IPS DF 6.9 (cell line): ENCODE results near the gene EYA2.

ENCODE experiments used
- DNase-seq: peaks from one replicate; pipeline ENCODE4 v3.0.0-alpha.2; 2013; ENCODE audit warnings: low read depth, low spot score
- H3K27ac ChIP-seq: one replicate; pipeline ENCODE4 v1.5.1; 2013; ENCODE audit warnings: low read length, control low read depth
- H3K27me3 ChIP-seq: 2 replicates; pipeline ENCODE4 v1.6.1; 2013; ENCODE audit warnings: mild to moderate bottlenecking, low read length; ENCODE audit not compliant: control insufficient read depth, insufficient read depth
- H3K36me3 ChIP-seq: 2 replicates; pipeline ENCODE4 v1.6.1; 2013; ENCODE audit warnings: low read length; ENCODE audit not compliant: control insufficient read depth, insufficient read depth
- H3K4me1 ChIP-seq: 2 replicates; pipeline ENCODE4 v1.6.1; 2013; ENCODE audit warnings: low read length; ENCODE audit not compliant: control insufficient read depth, insufficient read depth
- H3K4me3 ChIP-seq: 2 replicates; pipeline ENCODE4 v1.5.1; 2013; ENCODE audit warnings: mild to moderate bottlenecking, low read length
- H3K9me3 ChIP-seq: 2 replicates; pipeline ENCODE4 v1.6.1; 2013; ENCODE audit warnings: low read length, inconsistent platforms; ENCODE audit not compliant: control insufficient read depth, insufficient read depth
- WGBS: extraction: QIAGEN DNeasy Blood & Tissue Kit; methylation state at CpG from one replicate; pipeline ENCODE4 v1.1.7; 2013; ENCODE audit warnings: mixed read lengths, missing lambda C conversion rate; ENCODE audit not compliant: insufficient read length, insufficient coverage; 5-methylcytosine and 5-hydroxymethylcytosine counted together

The EYA2 gene

GRCh38 chr20:47019121-47019824 is 124.6 kb downstream of the EYA2 start:
- Histone ChIP-seq H3K4me1 (no peaks in the 10 kb centered on the region), H3K27ac (no peak overlapping the region), H3K9me3 (no peaks in the 10 kb centered on the region), H3K36me3 (no peaks in the 10 kb centered on the region), H3K27me3 (0 out of 2 replicates have a peak, but pooled peaks cover 2% of the 10 kb centered on the region), H3K4me3 (no peak overlapping the region)
- no peak for DNase-seq
- no CpG with 5 or more reads among the region's 7 CpGs for WGBS

GRCh38 chr20:47020231-47020630 is 125.6 kb downstream of the EYA2 start:
- no peaks in the 10 kb centered on the region for H3K4me1 ChIP-seq
- no CpG with 5 or more reads among the region's 2 CpGs for WGBS
- no peak for DNase-seq

GRCh38 chr20:47021850-47022249 is 127.2 kb downstream of the EYA2 start:
- Histone ChIP-seq H3K36me3 (no peaks in the 10 kb centered on the region), H3K4me1 (no peaks in the 10 kb centered on the region), H3K9me3 (no peaks in the 10 kb centered on the region), H3K27ac (no peak overlapping the region), H3K4me3 (no peak overlapping the region), H3K27me3 (no peaks in the 10 kb centered on the region)
- DNase-seq, result no peak
- WGBS, result no CpG with 5 or more reads among the region's 4 CpGs

More at GRCh38 chr20:47020231-47020630, 125.6 kb downstream of the EYA2 start:
- Histone ChIP-seq H3K27me3 (0 out of 2 replicates have a peak, but pooled peaks cover 2% of the 10 kb centered on the region), H3K36me3 (no peaks in the 10 kb centered on the region), H3K27ac (no peak overlapping the region), H3K9me3 (no peaks in the 10 kb centered on the region), H3K4me3 (no peak overlapping the region)

GRCh38 chr20:47024461-47024937 is 129.9 kb downstream of the EYA2 start:
- no peak for DNase-seq
- no CpG with 5 or more reads among the region's 3 CpGs for WGBS
- Histone ChIP-seq H3K4me1 (no peaks in the 10 kb centered on the region), H3K27ac (no peak overlapping the region), H3K4me3 (no peak overlapping the region), H3K36me3 (no peaks in the 10 kb centered on the region), H3K27me3 (no peaks in the 10 kb centered on the region), H3K9me3 (no peaks in the 10 kb centered on the region)

GRCh38 chr20:47027042-47027441 is 132.4 kb downstream of the EYA2 start:
- H3K36me3 ChIP-seq, result no peaks in the 10 kb centered on the region
- H3K27me3 ChIP-seq, result no peaks in the 10 kb centered on the region
- no peaks in the 10 kb centered on the region for H3K4me1 ChIP-seq
- no peak overlapping the region for H3K4me3 ChIP-seq
- DNase-seq, result no peak
- H3K27ac ChIP-seq, result no peak overlapping the region
- no CpG with 5 or more reads among the region's 4 CpGs for WGBS
- no peaks in the 10 kb centered on the region for H3K9me3 ChIP-seq

GRCh38 chr20:47027456-47027855 is 132.8 kb downstream of the EYA2 start:
- Histone ChIP-seq H3K4me1 (no peaks in the 10 kb centered on the region), H3K27ac (no peak overlapping the region), H3K36me3 (no peaks in the 10 kb centered on the region), H3K9me3 (no peaks in the 10 kb centered on the region), H3K27me3 (no peaks in the 10 kb centered on the region), H3K4me3 (no peak overlapping the region)
- WGBS, result no CpG with 5 or more reads among the region's 3 CpGs
- DNase-seq, result no peak

- H3K4me1 ChIP-seq, result no peaks in the 10 kb centered on the region
- H3K36me3 ChIP-seq, result no peaks in the 10 kb centered on the region
- DNase-seq, result no peak
- WGBS, result no CpG with 5 or more reads among the region's 2 CpGs
- no peak overlapping the region for H3K27ac ChIP-seq
- H3K27me3 ChIP-seq, result no peaks in the 10 kb centered on the region
- H3K4me3 ChIP-seq, result no peak overlapping the region
- no peaks in the 10 kb centered on the region for H3K9me3 ChIP-seq
Observed at GRCh38 chr20:47028487-47028886, 133.8 kb downstream of the EYA2 start.

GRCh38 chr20:47029845-47030244 is 135.2 kb downstream of the EYA2 start:
- no CpG with 5 or more reads among the region's 3 CpGs for WGBS
- no peaks in the 10 kb centered on the region for H3K4me1 ChIP-seq
- H3K27ac ChIP-seq, result no peak overlapping the region
- no peaks in the 10 kb centered on the region for H3K27me3 ChIP-seq
- no peaks in the 10 kb centered on the region for H3K9me3 ChIP-seq
- no peak overlapping the region for H3K4me3 ChIP-seq
- no peak for DNase-seq
- H3K36me3 ChIP-seq, result no peaks in the 10 kb centered on the region

GRCh38 chr20:47030271-47030810 is 135.7 kb downstream of the EYA2 start:
- H3K4me3 ChIP-seq, result no peak overlapping the region
- no peak overlapping the region for H3K27ac ChIP-seq
- no CpG with 5 or more reads among the region's 4 CpGs for WGBS
- H3K4me1 ChIP-seq, result no peaks in the 10 kb centered on the region
- no peak for DNase-seq
- H3K27me3 ChIP-seq, result no peaks in the 10 kb centered on the region
- H3K9me3 ChIP-seq, result no peaks in the 10 kb centered on the region
- no peaks in the 10 kb centered on the region for H3K36me3 ChIP-seq

- no peak for DNase-seq
- no CpG with 5 or more reads among the region's 7 CpGs for WGBS
Observed at GRCh38 chr20:47031004-47031403, 136.4 kb downstream of the EYA2 start.

GRCh38 chr20:47031821-47032220 is 137.2 kb downstream of the EYA2 start:
- no peak overlapping the region for H3K27ac ChIP-seq
- H3K36me3 ChIP-seq, result no peaks in the 10 kb centered on the region
- no peaks in the 10 kb centered on the region for H3K27me3 ChIP-seq
- WGBS, result no CpG with 5 or more reads among the region's 1 CpG
- no peaks in the 10 kb centered on the region for H3K9me3 ChIP-seq
- no peak for DNase-seq
- no peak overlapping the region for H3K4me3 ChIP-seq
- H3K4me1 ChIP-seq, result no peaks in the 10 kb centered on the region

More at GRCh38 chr20:47031004-47031403, 136.4 kb downstream of the EYA2 start:
- H3K27ac ChIP-seq, result no peak overlapping the region
- no peaks in the 10 kb centered on the region for H3K27me3 ChIP-seq
- H3K4me1 ChIP-seq, result no peaks in the 10 kb centered on the region
- no peaks in the 10 kb centered on the region for H3K36me3 ChIP-seq
- no peaks in the 10 kb centered on the region for H3K9me3 ChIP-seq
- no peak overlapping the region for H3K4me3 ChIP-seq
